SK-N-SH treated with all-trans-retinoic acid at 6 μM for 48 hours (cell line): ENCODE data around the gene HSDL1.

Experiments
- ATAC-seq: fragments of 200-7000 bp; cut with Tn5 transposase; 3 replicates; pipeline ENCODE4 v1.9.1; 2020; ENCODE audit warnings: mild to moderate bottlenecking, moderate library complexity
- BACH2 ChIP-seq: fragments of 250-450 bp; sonication (Bioruptor Pico); IDR thresholded peaks from 2 replicates; pipeline ENCODE4 v1.9.0; 2021; ENCODE audit warnings: mild to moderate bottlenecking, borderline replicate concordance
- ESRRG ChIP-seq: fragments of 250-450 bp; sonication (Bioruptor Pico); IDR thresholded peaks from 2 replicates; pipeline ENCODE4 v1.6.1; 2021; ENCODE audit warnings: mild to moderate bottlenecking
- ISL1 ChIP-seq: fragments of 250-450 bp; sonication (Bioruptor Pico); IDR thresholded peaks from 2 replicates; pipeline ENCODE4 v2.1.2; 2022; ENCODE audit warnings: mild to moderate bottlenecking, moderate library complexity
- OSR1 ChIP-seq: fragments of 250-450 bp; sonication (Bioruptor Pico); IDR thresholded peaks from 2 replicates; pipeline ENCODE4 v1.8.0; 2022; ENCODE audit warnings: moderate library complexity, mild to moderate bottlenecking, inconsistent platforms
- PATZ1 ChIP-seq: fragments of 250-450 bp; sonication (Bioruptor Pico); IDR thresholded peaks from 2 replicates; pipeline ENCODE4 v1.8.0; 2020; ENCODE audit warnings: mild to moderate bottlenecking, moderate library complexity, borderline replicate concordance
- PPARA ChIP-seq: fragments of 250-450 bp; sonication (Bioruptor Pico); IDR thresholded peaks from 2 replicates; pipeline ENCODE4 v1.5.0; 2020; ENCODE audit warnings: mild to moderate bottlenecking, borderline replicate concordance
- RARB ChIP-seq: fragments of 250-450 bp; sonication (Bioruptor Pico); IDR thresholded peaks from 2 replicates; pipeline ENCODE4 v1.8.0; 2021; ENCODE audit warnings: mild to moderate bottlenecking, moderate library complexity
- SNAI2 ChIP-seq: fragments of 250-450 bp; sonication (Bioruptor Pico); IDR thresholded peaks from 2 replicates; pipeline ENCODE4 v1.5.0; 2020; ENCODE audit warnings: mild to moderate bottlenecking, moderate library complexity
- TCF4 ChIP-seq: fragments of 250-450 bp; sonication (Bioruptor Pico); IDR thresholded peaks from 2 replicates; pipeline ENCODE4 v1.8.0; 2021; ENCODE audit warnings: mild to moderate bottlenecking, moderate library complexity, borderline replicate concordance
- TOX ChIP-seq: fragments of 250-450 bp; sonication (Bioruptor Pico); IDR thresholded peaks from 2 replicates; pipeline ENCODE4 v1.8.0; 2021; ENCODE audit warnings: mild to moderate bottlenecking, moderate library complexity, borderline replicate concordance
- TSHZ2 ChIP-seq: fragments of 250-450 bp; sonication (Bioruptor Pico); IDR thresholded peaks from 2 replicates; pipeline ENCODE4 v1.5.0; 2020; ENCODE audit warnings: mild to moderate bottlenecking, moderate library complexity
- ZC3H10 ChIP-seq: fragments of 250-450 bp; sonication (Bioruptor Pico); IDR thresholded peaks from 2 replicates; pipeline ENCODE4 v1.5.1; 2021; ENCODE audit warnings: mild to moderate bottlenecking, moderate library complexity
- ZFP3 ChIP-seq: fragments of 250-450 bp; sonication (Bioruptor Pico); IDR thresholded peaks from 2 replicates; pipeline ENCODE4 v1.5.0; 2020; ENCODE audit warnings: mild to moderate bottlenecking, moderate library complexity
- ZNF565 ChIP-seq: fragments of 450-650 bp; formaldehyde crosslinking; conservative IDR thresholded peaks from 2 replicates; pipeline ENCODE4 v1.5.0; 2020; ENCODE audit warnings: low read depth, mild to moderate bottlenecking, moderate library complexity
- ZNF8 ChIP-seq: fragments of 450-650 bp; formaldehyde crosslinking; IDR thresholded peaks from 2 replicates; pipeline ENCODE4 v1.5.0; 2020; ENCODE audit warnings: mild to moderate bottlenecking, moderate library complexity
- TF ChIP-seq, protein P1 (sequence below): fragments of 250-450 bp; sonication (Bioruptor Pico); IDR thresholded peaks from 2 replicates; pipeline ENCODE4 v1.5.1; 2021; ENCODE audit warnings: mild to moderate bottlenecking, moderate library complexity
- TF ChIP-seq, protein P2 (sequence below): fragments of 250-450 bp; sonication (Bioruptor Pico); IDR thresholded peaks from 2 replicates; pipeline ENCODE4 v1.8.0; 2021; ENCODE audit warnings: low read depth, mild to moderate bottlenecking, moderate library complexity, borderline replicate concordance
- TF ChIP-seq, protein P3 (sequence below): fragments of 250-450 bp; sonication (Bioruptor Pico); IDR thresholded peaks from 2 replicates; pipeline ENCODE4 v1.5.1; 2020; ENCODE audit warnings: low read depth, mild to moderate bottlenecking, moderate library complexity

The HSDL1 gene

DNA sequence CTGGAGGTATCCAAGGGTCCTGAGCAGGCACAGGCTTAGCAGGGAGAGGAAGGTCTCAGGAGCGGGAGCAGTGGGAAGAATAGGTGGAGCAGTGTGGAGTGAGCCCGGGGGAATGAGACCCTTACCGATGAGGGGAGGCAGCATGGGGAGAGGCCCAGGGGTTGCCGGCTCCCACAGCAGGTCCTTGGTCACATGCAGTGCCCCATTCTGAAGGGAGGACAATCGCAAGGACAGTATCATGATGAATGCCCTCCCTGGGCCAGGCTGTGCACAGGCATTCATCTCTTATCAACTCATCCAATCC, 38.5 kb upstream of the HSDL1 start:
- TF ChIP-seq, protein P1, sequence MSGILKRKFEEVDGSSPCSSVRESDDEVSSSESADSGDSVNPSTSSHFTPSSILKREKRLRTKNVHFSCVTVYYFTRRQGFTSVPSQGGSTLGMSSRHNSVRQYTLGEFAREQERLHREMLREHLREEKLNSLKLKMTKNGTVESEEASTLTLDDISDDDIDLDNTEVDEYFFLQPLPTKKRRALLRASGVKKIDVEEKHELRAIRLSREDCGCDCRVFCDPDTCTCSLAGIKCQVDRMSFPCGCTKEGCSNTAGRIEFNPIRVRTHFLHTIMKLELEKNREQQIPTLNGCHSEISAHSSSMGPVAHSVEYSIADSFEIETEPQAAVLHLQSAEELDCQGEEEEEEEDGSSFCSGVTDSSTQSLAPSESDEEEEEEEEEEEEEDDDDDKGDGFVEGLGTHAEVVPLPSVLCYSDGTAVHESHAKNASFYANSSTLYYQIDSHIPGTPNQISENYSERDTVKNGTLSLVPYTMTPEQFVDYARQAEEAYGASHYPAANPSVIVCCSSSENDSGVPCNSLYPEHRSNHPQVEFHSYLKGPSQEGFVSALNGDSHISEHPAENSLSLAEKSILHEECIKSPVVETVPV (CRISPR knock-in tag): no peak
- TF ChIP-seq PATZ1 (CRISPR knock-in tag) (no peak), TCF4 (CRISPR knock-in tag) (no peak), ZNF565 (CRISPR knock-in tag) (no peak), ZNF8 (CRISPR knock-in tag) (no peak), PPARA (CRISPR knock-in tag) (no peak), ZC3H10 (CRISPR knock-in tag) (no peak), BACH2 (CRISPR knock-in tag) (no peak)
- TF ChIP-seq, protein P2, sequence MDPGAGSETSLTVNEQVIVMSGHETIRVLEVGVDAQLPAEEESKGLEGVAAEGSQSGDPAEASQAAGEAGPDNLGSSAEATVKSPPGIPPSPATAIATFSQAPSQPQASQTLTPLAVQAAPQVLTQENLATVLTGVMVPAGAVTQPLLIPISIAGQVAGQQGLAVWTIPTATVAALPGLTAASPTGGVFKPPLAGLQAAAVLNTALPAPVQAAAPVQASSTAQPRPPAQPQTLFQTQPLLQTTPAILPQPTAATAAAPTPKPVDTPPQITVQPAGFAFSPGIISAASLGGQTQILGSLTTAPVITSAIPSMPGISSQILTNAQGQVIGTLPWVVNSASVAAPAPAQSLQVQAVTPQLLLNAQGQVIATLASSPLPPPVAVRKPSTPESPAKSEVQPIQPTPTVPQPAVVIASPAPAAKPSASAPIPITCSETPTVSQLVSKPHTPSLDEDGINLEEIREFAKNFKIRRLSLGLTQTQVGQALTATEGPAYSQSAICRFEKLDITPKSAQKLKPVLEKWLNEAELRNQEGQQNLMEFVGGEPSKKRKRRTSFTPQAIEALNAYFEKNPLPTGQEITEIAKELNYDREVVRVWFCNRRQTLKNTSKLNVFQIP (CRISPR knock-in tag): no peak
- no peak for ATAC-seq

DNA sequence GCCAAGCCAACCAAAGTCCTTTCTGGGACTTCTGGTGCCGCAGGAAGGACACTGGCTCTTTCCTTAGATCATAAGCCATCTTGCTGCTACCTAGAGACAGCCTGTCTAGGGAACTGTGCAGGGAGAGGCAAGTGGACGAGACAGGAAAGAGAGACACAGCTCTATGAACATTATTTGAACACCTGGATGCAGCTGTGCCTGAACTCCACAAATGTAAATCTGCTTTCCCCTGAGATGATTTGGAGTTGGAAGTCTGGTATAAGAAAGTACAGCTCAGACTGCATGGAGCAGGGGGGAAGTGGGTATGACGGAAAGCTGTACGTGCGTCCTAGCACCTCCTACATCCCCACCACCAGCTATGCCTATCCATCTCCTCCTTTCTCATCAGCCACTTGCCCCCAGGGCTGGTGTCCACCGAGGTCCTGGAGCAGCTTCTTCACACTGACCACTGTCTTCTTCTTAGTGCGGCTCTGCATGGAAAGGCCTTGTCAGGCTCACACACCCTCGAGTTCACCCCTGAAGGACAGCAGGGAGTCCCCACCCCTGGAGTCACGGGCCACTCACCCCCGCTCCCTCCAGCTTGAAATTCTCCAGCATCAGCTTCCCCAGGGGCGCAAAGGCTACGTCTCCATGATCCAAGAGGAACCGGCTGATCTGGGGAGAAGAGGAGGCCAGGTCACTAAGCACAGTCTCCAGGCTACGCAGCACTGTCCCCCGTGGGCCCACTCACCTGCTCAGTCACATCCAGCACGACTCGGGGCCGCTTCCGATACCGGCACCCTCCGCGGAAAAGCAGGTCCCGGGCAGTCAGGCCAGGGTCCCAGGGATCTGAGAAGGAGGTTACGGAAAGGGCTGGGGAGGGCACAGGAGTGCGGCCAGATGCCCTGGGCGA, 37.9 kb upstream of the HSDL1 start:
- no peak for ATAC-seq
- TF ChIP-seq TCF4 (CRISPR knock-in tag): no peak
- TF ChIP-seq, protein P3, sequence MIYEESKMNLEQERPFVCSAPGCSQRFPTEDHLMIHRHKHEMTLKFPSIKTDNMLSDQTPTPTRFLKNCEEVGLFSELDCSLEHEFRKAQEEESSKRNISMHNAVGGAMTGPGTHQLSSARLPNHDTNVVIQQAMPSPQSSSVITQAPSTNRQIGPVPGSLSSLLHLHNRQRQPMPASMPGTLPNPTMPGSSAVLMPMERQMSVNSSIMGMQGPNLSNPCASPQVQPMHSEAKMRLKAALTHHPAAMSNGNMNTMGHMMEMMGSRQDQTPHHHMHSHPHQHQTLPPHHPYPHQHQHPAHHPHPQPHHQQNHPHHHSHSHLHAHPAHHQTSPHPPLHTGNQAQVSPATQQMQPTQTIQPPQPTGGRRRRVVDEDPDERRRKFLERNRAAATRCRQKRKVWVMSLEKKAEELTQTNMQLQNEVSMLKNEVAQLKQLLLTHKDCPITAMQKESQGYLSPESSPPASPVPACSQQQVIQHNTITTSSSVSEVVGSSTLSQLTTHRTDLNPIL: no peak
- TF ChIP-seq, protein P2 (CRISPR knock-in tag): no peak
- TF ChIP-seq OSR1 (CRISPR knock-in tag): no peak
- TF ChIP-seq, all 23 proteins: peak for 0

- ATAC-seq: no peak
- TF ChIP-seq, protein P2 (CRISPR knock-in tag): no peak
- TF ChIP-seq PPARA (CRISPR knock-in tag) (no peak), BACH2 (CRISPR knock-in tag) (no peak), RARB (CRISPR knock-in tag) (no peak), ZNF565 (CRISPR knock-in tag) (no peak), TOX (CRISPR knock-in tag) (no peak), ZNF8 (CRISPR knock-in tag) (no peak), ZFP3 (CRISPR knock-in tag) (no peak), ZC3H10 (CRISPR knock-in tag) (no peak), PATZ1 (CRISPR knock-in tag) (no peak), ISL1 (CRISPR knock-in tag) (no peak), OSR1 (CRISPR knock-in tag) (no peak), TSHZ2 (CRISPR knock-in tag) (no peak), SNAI2 (no peak), ESRRG (CRISPR knock-in tag) (no peak), TCF4 (CRISPR knock-in tag) (no peak)
- TF ChIP-seq, protein P1 (CRISPR knock-in tag): no peak
Measured at GRCh38 chr16:84182104-84182503, 37.1 kb upstream of the HSDL1 start.
